Caco-2 (cell line): ENCODE data around the gene FBXW7. TPM values are rescaled to one million over a fixed set of nuclear protein-coding genes. Genes with fewer than 3 reads are reported as not detected.

Experiments used
- BruUV-seq: library from RNA; stranded (reverse); fragments of 400-500 nt; replicated peaks from 2 replicates; lab custom pipeline; 2021; lab: Mats Ljungman, UMichigan
- CTCF ChIA-PET: fragments of 300-600 bp; sonication (Branson Sonifier 250); formaldehyde crosslinking; loops from one replicate; lab custom pipeline; 2022; ENCODE audit warnings: antibody characterized with exemption; lab: Charles Lee
- POLR2A ChIA-PET: fragments of 300-600 bp; sonication (Branson Sonifier 250); formaldehyde crosslinking; loops from one replicate; lab custom pipeline; 2022; ENCODE audit warnings: antibody characterized with exemption; lab: Charles Lee
- DNase-seq, 2 experiments: peaks; one replicate each; pipeline versions ENCODE4 v3.0.0 to v3.0.0-alpha.2; 2020 to 2022
- H3K27me3 ChIP-seq: replicated peaks from 2 replicates; pipeline ENCODE4 v1.6.0; 2011; ENCODE audit warnings: low read length; ENCODE audit not compliant: control insufficient read depth, insufficient read depth
- H3K36me3 ChIP-seq: 2 replicates; pipeline ENCODE4 v1.5.1; 2011; ENCODE audit warnings: low read length; ENCODE audit not compliant: control insufficient read depth, insufficient read depth
- H3K4me1 ChIP-seq: fragments of 250-450 bp; sonication (Bioruptor Pico); 2 replicates; pipeline ENCODE4 v1.5.1; 2020; ENCODE audit warnings: mild to moderate bottlenecking
- H3K4me3 ChIP-seq: 2 replicates; pipeline ENCODE4 v1.5.1; 2011; ENCODE audit warnings: low read depth, mild to moderate bottlenecking, control low read depth, low read length
- H3K9me3 ChIP-seq: fragments of 250-450 bp; sonication (Bioruptor Pico); 2 replicates; pipeline ENCODE4 v1.5.1; 2020; ENCODE audit warnings: mild to moderate bottlenecking, moderate library complexity
- H3K27ac Mint-ChIP-seq: one replicate; pipeline ENCODE4 v1.8.0; 2022; ENCODE audit warnings: mixed read lengths; ENCODE audit not compliant: unreplicated experiment
- H3K27me3 Mint-ChIP-seq: one replicate; pipeline ENCODE4 v1.8.0; 2022; ENCODE audit warnings: mixed read lengths; ENCODE audit not compliant: insufficient read depth, unreplicated experiment
- H3K36me3 Mint-ChIP-seq: one replicate; pipeline ENCODE4 v1.8.0; 2022; ENCODE audit warnings: mild to moderate bottlenecking, mixed read lengths; ENCODE audit not compliant: insufficient read depth, unreplicated experiment
- H3K4me1 Mint-ChIP-seq: one replicate; pipeline ENCODE4 v1.8.0; 2022; ENCODE audit warnings: low read depth, mixed read lengths; ENCODE audit not compliant: unreplicated experiment
- H3K4me3 Mint-ChIP-seq: one replicate; pipeline ENCODE4 v1.8.0; 2022; ENCODE audit warnings: mild to moderate bottlenecking, moderate library complexity, mixed read lengths; ENCODE audit not compliant: unreplicated experiment
- H3K9me3 Mint-ChIP-seq: one replicate; pipeline ENCODE4 v1.8.0; 2022; ENCODE audit warnings: mixed read lengths; ENCODE audit not compliant: unreplicated experiment
- CTCF ChIP-seq, 2 experiments: fragments of 200-600 bp in 1 of 2; IDR thresholded peaks; 1 replicate in 1 of 2; 2 replicates in 1 of 2; pipeline versions ENCODE4 v1.5.1 to v1.8.0; 2011 to 2022; ENCODE audit warnings: antibody characterized with exemption in 1 of 2, control low read depth in 1 of 2, inconsistent platforms in 1 of 2, low read depth in 1 of 2, low read length in 1 of 2, mild to moderate bottlenecking in 1 of 2, moderate library complexity in 1 of 2; ENCODE audit not compliant: insufficient read depth in 1 of 2, severe bottlenecking in 1 of 2, unreplicated experiment in 1 of 2
- intact Hi-C: fragments of 100-400 bp; cut with micrococcal nuclease; formaldehyde crosslinking; loops from one replicate; pipeline ENCODE4 v1.10.0; 2022; ENCODE audit not compliant: unreplicated experiment
- total RNA-seq: library from RNA; stranded (reverse); gene quantifications from 2 replicates; pipeline ENCODE4 v1.2.3, GENCODE V29; 2022

Gene FBXW7
- total RNA-seq, 1 experiment from 2014 or later, result 34.1 TPM

- CTCF ChIA-PET, result no interaction called here
Observed at GRCh38 chr4:152382057-152382785, 153.7 kb downstream of the FBXW7 start.

GRCh38 chr4:152380919-152381318, 155.0 kb downstream of the FBXW7 start:
- Mint-ChIP-seq H3K4me3 (no peak overlapping the region), H3K36me3 (no peaks in the 10 kb centered on the region), H3K27ac (no peak overlapping the region), H3K4me1 (no peaks in the 10 kb centered on the region), H3K9me3 (no peaks in the 10 kb centered on the region), H3K27me3 (no peaks in the 10 kb centered on the region)
- Histone ChIP-seq H3K36me3 (no peaks in the 10 kb centered on the region), H3K9me3 (no peaks in the 10 kb centered on the region), H3K4me1 (no peaks in the 10 kb centered on the region), H3K4me3 (no peak overlapping the region), H3K27me3 (no peaks in the 10 kb centered on the region)
- intact Hi-C loops, result no loop called here
- no peak for TF ChIP-seq CTCF (IDR thresholded peaks at IDR 0.05; ENCODE audit: insufficient read depth in 1 of 2, low read depth in 1 of 2, low read length in 1 of 2, severe bottlenecking in 1 of 2, unreplicated experiment in 1 of 2)
- BruUV-seq, result no TSS peak
- DNase-seq, result no peak
- POLR2A ChIA-PET, result no interaction called here
- CTCF ChIA-PET, result no interaction called here

More at GRCh38 chr4:152382057-152382785, 153.7 kb downstream of the FBXW7 start:
- Histone ChIP-seq H3K4me1 (no peaks in the 10 kb centered on the region), H3K27me3 (no peaks in the 10 kb centered on the region), H3K4me3 (no peak overlapping the region), H3K9me3 (no peaks in the 10 kb centered on the region), H3K36me3 (no peaks in the 10 kb centered on the region)
- Mint-ChIP-seq H3K4me1 (no peaks in the 10 kb centered on the region), H3K36me3 (no peaks in the 10 kb centered on the region), H3K27ac (no peak overlapping the region), H3K27me3 (no peaks in the 10 kb centered on the region), H3K4me3 (no peak overlapping the region), H3K9me3 (no peaks in the 10 kb centered on the region)
- BruUV-seq, result no TSS peak
- DNase-seq, result no peak
- POLR2A ChIA-PET, result no interaction called here
- intact Hi-C loops, result no loop called here
- no peak for TF ChIP-seq CTCF (IDR thresholded peaks at IDR 0.05; ENCODE audit: insufficient read depth in 1 of 2, low read depth in 1 of 2, low read length in 1 of 2, severe bottlenecking in 1 of 2, unreplicated experiment in 1 of 2)

GRCh38 chr4:152380185-152380584, 155.7 kb downstream of the FBXW7 start:
- H3K27me3 Mint-ChIP-seq, result no peaks in the 10 kb centered on the region
- CTCF ChIA-PET, result no interaction called here
- no peak overlapping the region for H3K4me3 Mint-ChIP-seq
- H3K4me3 ChIP-seq, result no peak overlapping the region
- H3K9me3 ChIP-seq, result no peaks in the 10 kb centered on the region
- BruUV-seq, result no TSS peak
- no peak for DNase-seq
- H3K9me3 Mint-ChIP-seq, result no peaks in the 10 kb centered on the region
- no peaks in the 10 kb centered on the region for H3K36me3 ChIP-seq
- no peaks in the 10 kb centered on the region for H3K4me1 ChIP-seq
- TF ChIP-seq CTCF (IDR thresholded peaks at IDR 0.05; ENCODE audit: insufficient read depth in 1 of 2, low read depth in 1 of 2, low read length in 1 of 2, severe bottlenecking in 1 of 2, unreplicated experiment in 1 of 2), result no peak
- POLR2A ChIA-PET, result no interaction called here
- no peak overlapping the region for H3K27ac Mint-ChIP-seq
- no peaks in the 10 kb centered on the region for H3K36me3 Mint-ChIP-seq
- H3K27me3 ChIP-seq, result no peaks in the 10 kb centered on the region
- intact Hi-C loops, result no loop called here
- no peaks in the 10 kb centered on the region for H3K4me1 Mint-ChIP-seq
